ENCODE data around the gene EDDM13.

Gene EDDM13

GRCh38 chr19:56309511-56310185 is 37.1 kb downstream of the EDDM13 start:
- no peak overlapping the region for H3K4me3 ChIP-seq (ENCODE audit: low read depth in 1 of 2, low read length in 2 of 2)
- H3K27me3 ChIP-seq (ENCODE audit: control insufficient read depth in 1 of 2, insufficient read depth in 2 of 2, low read length in 2 of 2) = no peaks in the 10 kb centered on the region
- H3K9ac ChIP-seq (ENCODE audit: low read depth in 1 of 2, low read length in 2 of 2) = no peak overlapping the region
- peaks cover 9 to 15% of the 10 kb centered on the region in 2 donors for H3K36me3 ChIP-seq (ENCODE audit: control insufficient read depth in 1 of 2, insufficient read depth in 2 of 2, low read length in 2 of 2)
- H3K9me3 ChIP-seq (ENCODE audit: control insufficient read depth in 1 of 2, low read length in 2 of 2) = no peaks in the 10 kb centered on the region
- no peak overlapping the region for H3K27ac ChIP-seq (ENCODE audit: low read depth, low read length)
- H3K4me1 ChIP-seq (ENCODE audit: control insufficient read depth in 1 of 2, insufficient read depth in 2 of 2, low read length in 2 of 2) = peaks cover 7 to 8% of the 10 kb centered on the region in 2 donors

GRCh38 chr19:56310462-56310861 is 37.9 kb downstream of the EDDM13 start:
- Histone ChIP-seq H3K9ac (ENCODE audit: low read depth in 1 of 2, low read length in 2 of 2) (no peak overlapping the region), H3K9me3 (ENCODE audit: control insufficient read depth in 1 of 2, low read length in 2 of 2) (no peaks in the 10 kb centered on the region), H3K4me1 (ENCODE audit: control insufficient read depth in 1 of 2, insufficient read depth in 2 of 2, low read length in 2 of 2) (peaks cover 9 to 10% of the 10 kb centered on the region in 2 donors), H3K36me3 (ENCODE audit: control insufficient read depth in 1 of 2, insufficient read depth in 2 of 2, low read length in 2 of 2) (peaks cover 5 to 8% of the 10 kb centered on the region in 2 donors), H3K4me3 (ENCODE audit: low read depth in 1 of 2, low read length in 2 of 2) (no peak overlapping the region), H3K27me3 (ENCODE audit: control insufficient read depth in 1 of 2, insufficient read depth in 2 of 2, low read length in 2 of 2) (no peaks in the 10 kb centered on the region), H3K27ac (ENCODE audit: low read depth, low read length) (no peak overlapping the region)

GRCh38 chr19:56312342-56312741 is 39.8 kb downstream of the EDDM13 start:
- Histone ChIP-seq H3K27me3 (ENCODE audit: control insufficient read depth in 1 of 2, insufficient read depth in 2 of 2, low read length in 2 of 2) (no peaks in the 10 kb centered on the region), H3K36me3 (ENCODE audit: control insufficient read depth in 1 of 2, insufficient read depth in 2 of 2, low read length in 2 of 2) (peaks cover 3 to 4% of the 10 kb centered on the region in 2 donors), H3K27ac (ENCODE audit: low read depth, low read length) (no peak overlapping the region), H3K4me1 (ENCODE audit: control insufficient read depth in 1 of 2, insufficient read depth in 2 of 2, low read length in 2 of 2) (peaks cover 16 to 17% of the 10 kb centered on the region in 2 donors), H3K4me3 (ENCODE audit: low read depth in 1 of 2, low read length in 2 of 2) (no peak overlapping the region), H3K9me3 (ENCODE audit: control insufficient read depth in 1 of 2, low read length in 2 of 2) (no peaks in the 10 kb centered on the region), H3K9ac (ENCODE audit: low read depth in 1 of 2, low read length in 2 of 2) (no peak overlapping the region)

GRCh38 chr19:56312787-56313657 is 40.5 kb downstream of the EDDM13 start:
- H3K4me1 ChIP-seq (ENCODE audit: control insufficient read depth in 1 of 2, insufficient read depth in 2 of 2, low read length in 2 of 2) = peaks cover 20 to 21% of the 10 kb centered on the region in 2 donors
- peaks cover 3 to 4% of the 10 kb centered on the region in 2 donors for H3K36me3 ChIP-seq (ENCODE audit: control insufficient read depth in 1 of 2, insufficient read depth in 2 of 2, low read length in 2 of 2)
- no peaks in the 10 kb centered on the region for H3K9me3 ChIP-seq (ENCODE audit: control insufficient read depth in 1 of 2, low read length in 2 of 2)
- no peaks in the 10 kb centered on the region for H3K27me3 ChIP-seq (ENCODE audit: control insufficient read depth in 1 of 2, insufficient read depth in 2 of 2, low read length in 2 of 2)
- peak overlapping the region in 1 of 2 donors; percentile 76 for H3K4me3 ChIP-seq (ENCODE audit: low read depth in 1 of 2, low read length in 2 of 2)
- H3K9ac ChIP-seq (ENCODE audit: low read depth in 1 of 2, low read length in 2 of 2) = no peak overlapping the region
- H3K27ac ChIP-seq (ENCODE audit: low read depth, low read length) = no peak overlapping the region

- H3K4me1 ChIP-seq (ENCODE audit: control insufficient read depth in 1 of 2, insufficient read depth in 2 of 2, low read length in 2 of 2) = peaks cover 20 to 21% of the 10 kb centered on the region in 2 donors
- peaks cover 0 to 2% of the 10 kb centered on the region in 2 donors for H3K36me3 ChIP-seq (ENCODE audit: control insufficient read depth in 1 of 2, insufficient read depth in 2 of 2, low read length in 2 of 2)
- peak overlapping the region; percentile 98 for H3K27ac ChIP-seq (ENCODE audit: low read depth, low read length)
- H3K9me3 ChIP-seq (ENCODE audit: control insufficient read depth in 1 of 2, low read length in 2 of 2) = no peaks in the 10 kb centered on the region
- H3K27me3 ChIP-seq (ENCODE audit: control insufficient read depth in 1 of 2, insufficient read depth in 2 of 2, low read length in 2 of 2) = no peaks in the 10 kb centered on the region
- H3K9ac ChIP-seq (ENCODE audit: low read depth in 1 of 2, low read length in 2 of 2) = peak overlapping the region; percentile 85 to 88
- H3K4me3 ChIP-seq (ENCODE audit: low read depth in 1 of 2, low read length in 2 of 2) = peak overlapping the region; percentile 76 to 89
Measured at GRCh38 chr19:56314018-56314380, 41.5 kb downstream of the EDDM13 start.

- H3K4me3 ChIP-seq (ENCODE audit: low read depth in 1 of 2, low read length in 2 of 2) = peak within 1 kb of the TSS; percentile 76 to 89
- H3K27me3 ChIP-seq (ENCODE audit: control insufficient read depth in 1 of 2, insufficient read depth in 2 of 2, low read length in 2 of 2) = no peaks in the 10 kb centered on the region
- H3K4me1 ChIP-seq (ENCODE audit: control insufficient read depth in 1 of 2, insufficient read depth in 2 of 2, low read length in 2 of 2) = peaks cover 20 to 21% of the 10 kb centered on the region in 2 donors
- no peaks in the 10 kb centered on the region for H3K9me3 ChIP-seq (ENCODE audit: control insufficient read depth in 1 of 2, low read length in 2 of 2)
- no peaks in the 10 kb centered on the region for H3K36me3 ChIP-seq (ENCODE audit: control insufficient read depth in 1 of 2, insufficient read depth in 2 of 2, low read length in 2 of 2)
- peak within 1 kb of the TSS; percentile 85 to 88 for H3K9ac ChIP-seq (ENCODE audit: low read depth in 1 of 2, low read length in 2 of 2)
- H3K27ac ChIP-seq (ENCODE audit: low read depth, low read length) = peak within 1 kb of the TSS; percentile 98
Measured at GRCh38 chr19:56314381-56315076, 42.0 kb downstream of the EDDM13 start, which contains the start of gene ZSCAN5A. TSS of gene ZSCAN5A (minus strand) at chr19:56314839. CDS start at chr19:56225046, 89,793 bp downstream.

- Histone ChIP-seq H3K36me3 (ENCODE audit: control insufficient read depth in 1 of 2, insufficient read depth in 2 of 2, low read length in 2 of 2) (no peaks in the 10 kb centered on the region), H3K4me3 (ENCODE audit: low read depth in 1 of 2, low read length in 2 of 2) (peak overlapping the region; percentile 76 to 89), H3K4me1 (ENCODE audit: control insufficient read depth in 1 of 2, insufficient read depth in 2 of 2, low read length in 2 of 2) (peaks cover 20 to 21% of the 10 kb centered on the region in 2 donors), H3K27ac (ENCODE audit: low read depth, low read length) (peak overlapping the region; percentile 98), H3K27me3 (ENCODE audit: control insufficient read depth in 1 of 2, insufficient read depth in 2 of 2, low read length in 2 of 2) (no peaks in the 10 kb centered on the region), H3K9ac (ENCODE audit: low read depth in 1 of 2, low read length in 2 of 2) (peak overlapping the region; percentile 85 to 88), H3K9me3 (ENCODE audit: control insufficient read depth in 1 of 2, low read length in 2 of 2) (no peaks in the 10 kb centered on the region)
Measured at GRCh38 chr19:56315077-56315828, 42.7 kb downstream of the EDDM13 start.

GRCh38 chr19:56316728-56317127 is 44.2 kb downstream of the EDDM13 start:
- Histone ChIP-seq H3K27me3 (ENCODE audit: control insufficient read depth in 1 of 2, insufficient read depth in 2 of 2, low read length in 2 of 2) (no peaks in the 10 kb centered on the region), H3K4me1 (ENCODE audit: control insufficient read depth in 1 of 2, insufficient read depth in 2 of 2, low read length in 2 of 2) (peaks cover 20 to 21% of the 10 kb centered on the region in 2 donors), H3K27ac (ENCODE audit: low read depth, low read length) (no peak overlapping the region), H3K4me3 (ENCODE audit: low read depth in 1 of 2, low read length in 2 of 2) (no peak overlapping the region), H3K9ac (ENCODE audit: low read depth in 1 of 2, low read length in 2 of 2) (no peak overlapping the region), H3K9me3 (ENCODE audit: control insufficient read depth in 1 of 2, low read length in 2 of 2) (no peaks in the 10 kb centered on the region), H3K36me3 (ENCODE audit: control insufficient read depth in 1 of 2, insufficient read depth in 2 of 2, low read length in 2 of 2) (no peaks in the 10 kb centered on the region)

- H3K27ac ChIP-seq (ENCODE audit: low read depth, low read length) = no peak overlapping the region
- peaks cover 20 to 21% of the 10 kb centered on the region in 2 donors for H3K4me1 ChIP-seq (ENCODE audit: control insufficient read depth in 1 of 2, insufficient read depth in 2 of 2, low read length in 2 of 2)
- H3K9me3 ChIP-seq (ENCODE audit: control insufficient read depth in 1 of 2, low read length in 2 of 2) = no peaks in the 10 kb centered on the region
- no peak overlapping the region for H3K4me3 ChIP-seq (ENCODE audit: low read depth in 1 of 2, low read length in 2 of 2)
- H3K9ac ChIP-seq (ENCODE audit: low read depth in 1 of 2, low read length in 2 of 2) = no peak overlapping the region
- no peaks in the 10 kb centered on the region for H3K36me3 ChIP-seq (ENCODE audit: control insufficient read depth in 1 of 2, insufficient read depth in 2 of 2, low read length in 2 of 2)
- H3K27me3 ChIP-seq (ENCODE audit: control insufficient read depth in 1 of 2, insufficient read depth in 2 of 2, low read length in 2 of 2) = no peaks in the 10 kb centered on the region
Measured at GRCh38 chr19:56317749-56318148, 45.2 kb downstream of the EDDM13 start.
